Embryonic facial prominence (tissue), 1 donor: ENCODE measurements around the gene S100A2.
"Not testable (repeated sequence)": the region's sequence is repeated elsewhere in the genome, so short reads cannot be mapped to it uniquely, and the experiment has no call there.

Experiments used
- DNase-seq: peaks from one replicate; pipeline ENCODE4 v3.0.0-alpha.2; 2016; ENCODE audit errors: extremely low spot score

Gene S100A2

DNA sequence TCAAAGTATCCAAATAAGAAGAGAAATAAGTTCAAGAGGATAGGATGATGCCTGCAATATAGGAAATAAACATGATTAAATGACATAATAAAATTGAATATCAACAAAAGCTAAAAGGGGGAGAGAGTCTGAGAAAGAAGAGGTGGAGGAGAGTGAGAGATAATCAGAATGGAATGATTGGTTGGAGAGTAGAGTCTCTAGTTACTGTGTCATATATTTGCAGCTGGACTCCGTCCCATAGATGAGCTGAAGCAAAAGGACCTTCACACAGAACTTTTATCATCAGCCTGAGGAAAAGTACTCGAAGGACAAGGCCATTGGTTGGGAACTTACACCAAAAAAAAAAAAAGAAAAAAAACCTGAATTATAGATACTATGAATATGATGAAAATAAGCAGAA, 22.8 kb upstream of the S100A2 start:
- DNase-seq, result no peak

DNA sequence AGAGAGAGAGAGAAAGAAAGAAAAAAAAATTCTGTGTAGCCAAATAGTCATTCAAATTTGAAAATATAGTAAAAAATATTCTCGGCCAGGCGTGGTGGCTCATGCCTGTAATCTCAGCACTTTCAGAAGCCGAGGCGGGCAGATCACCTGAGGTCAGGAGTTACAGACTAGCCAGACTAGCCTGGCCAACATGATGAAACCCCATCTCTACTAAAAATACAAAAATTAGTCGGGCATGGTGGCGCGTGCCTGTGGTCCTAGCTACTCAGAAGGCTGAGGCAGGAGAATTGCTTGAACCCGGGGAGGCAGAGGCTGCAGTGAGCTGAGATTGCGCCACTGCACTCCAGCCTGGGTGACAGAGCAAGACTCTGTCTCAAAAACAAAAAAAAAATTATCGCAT, 22.4 kb upstream of the S100A2 start:
- DNase-seq, result not testable (repeated sequence)

DNA sequence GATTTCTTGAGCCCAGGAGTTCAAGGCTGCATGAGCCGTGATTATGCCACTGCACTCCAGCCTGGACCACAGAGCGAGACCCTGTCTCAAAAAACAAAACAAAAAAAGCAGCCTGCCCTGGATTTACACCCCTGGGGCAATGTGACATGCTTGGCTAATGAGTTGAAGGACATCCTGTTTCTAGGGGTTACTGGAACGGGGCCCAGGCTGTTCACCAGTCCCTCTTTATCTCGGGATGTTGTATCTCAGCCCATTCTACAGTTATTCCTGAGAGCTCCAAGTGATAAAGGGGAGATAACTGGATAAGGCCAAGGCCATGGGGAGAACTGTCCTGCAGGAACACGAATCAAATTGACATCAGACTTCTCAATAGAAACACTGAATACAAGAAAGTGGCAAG, 21.7 kb upstream of the S100A2 start:
- DNase-seq, result no peak

DNA sequence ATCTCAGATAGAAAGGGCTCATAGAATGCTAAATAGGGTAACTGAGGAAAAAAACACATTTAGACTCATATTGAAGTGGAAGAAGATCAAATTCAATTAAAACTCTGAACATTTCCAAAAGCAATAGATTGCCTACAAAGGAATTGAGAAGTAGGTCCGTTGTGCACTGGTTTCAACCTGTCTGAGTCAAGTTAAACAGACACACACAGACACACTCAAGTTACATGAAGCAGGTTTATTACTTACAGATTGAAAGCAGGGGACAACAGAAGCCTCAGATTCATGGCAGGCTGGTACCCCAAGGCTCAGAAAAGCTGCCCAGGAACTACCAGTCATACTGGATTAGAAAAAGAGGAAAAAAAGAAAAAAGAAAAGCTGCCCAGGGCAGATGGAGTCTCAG, 20.7 kb upstream of the S100A2 start:
- no peak for DNase-seq

DNA sequence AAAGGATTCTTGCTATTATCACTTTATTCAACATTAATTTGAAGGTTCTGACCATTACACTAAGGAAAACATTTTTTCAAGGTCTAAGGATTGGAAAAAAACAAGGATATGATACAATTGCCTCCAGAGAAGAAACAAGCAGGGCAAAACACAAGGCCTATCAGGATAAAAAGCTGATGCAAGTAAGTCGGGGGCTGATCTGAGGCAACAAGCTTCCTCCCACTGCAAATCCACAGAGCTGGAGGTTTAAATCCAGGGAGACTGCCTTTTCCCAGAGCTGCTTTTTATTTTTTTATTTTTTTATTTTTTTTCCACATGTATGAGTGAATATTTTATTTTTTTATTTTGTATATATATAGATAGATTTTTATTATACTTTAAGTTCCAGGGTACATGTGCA, 19.4 kb upstream of the S100A2 start:
- DNase-seq, result no peak

DNA sequence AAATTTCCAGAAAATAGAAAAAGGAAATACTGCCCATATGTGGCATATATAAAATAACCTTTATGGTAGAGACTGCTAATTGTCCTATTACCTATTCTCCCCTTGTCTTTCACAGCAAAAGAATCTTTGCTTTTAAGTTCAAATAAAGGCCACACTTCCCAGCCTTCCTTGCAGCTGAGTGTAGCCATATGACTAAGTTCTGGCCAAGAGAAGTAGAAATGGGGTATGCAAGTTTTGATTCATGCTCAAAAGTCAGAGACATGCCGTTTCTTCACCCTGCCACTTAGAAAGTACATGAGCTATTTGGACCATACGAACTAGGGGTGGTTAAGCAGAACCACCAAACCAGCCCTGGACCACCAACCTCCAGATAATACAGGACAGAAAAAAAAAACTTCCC, 18.3 kb upstream of the S100A2 start:
- no peak for DNase-seq

DNA sequence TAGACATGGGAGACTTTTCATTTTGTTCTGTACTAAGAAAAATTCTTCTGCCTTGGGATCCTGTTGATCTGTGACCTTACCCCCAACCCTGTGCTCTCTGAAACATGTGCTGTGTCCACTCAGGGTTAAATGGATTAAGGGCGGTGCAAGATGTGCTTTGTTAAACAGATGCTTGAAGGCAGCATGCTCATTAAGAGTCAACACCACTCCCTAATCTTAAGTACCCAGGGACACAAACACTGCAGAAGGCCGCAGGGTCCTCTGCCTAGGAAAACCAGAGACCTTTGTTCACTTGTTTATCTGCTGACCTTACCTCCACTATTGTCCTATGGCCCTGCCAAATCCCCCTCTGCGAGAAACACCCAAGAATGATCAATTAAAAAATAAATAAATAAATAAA, 17.9 kb upstream of the S100A2 start:
- DNase-seq, result not testable (repeated sequence)

DNA sequence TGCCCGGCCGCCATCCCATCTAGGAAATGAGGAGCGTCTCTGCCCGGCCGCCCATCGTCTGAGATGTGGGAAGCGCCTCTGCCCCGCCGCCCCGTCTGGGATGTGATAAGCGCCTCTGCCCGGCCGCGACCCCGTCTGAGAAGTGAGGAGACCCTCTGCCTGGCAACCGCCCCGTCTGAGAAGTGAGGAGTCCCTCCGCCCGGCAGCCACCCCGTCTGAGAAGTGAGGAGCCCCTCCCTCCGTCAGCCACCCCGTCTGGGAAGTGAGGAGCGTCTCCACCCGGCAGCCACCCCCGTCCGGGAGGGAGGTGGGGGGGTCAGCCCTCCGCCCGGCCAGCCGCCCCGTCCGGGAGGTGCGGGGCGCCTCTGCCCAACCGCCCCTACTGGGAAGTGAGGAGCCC, 17.2 kb upstream of the S100A2 start:
- DNase-seq, result not testable (repeated sequence)

DNA sequence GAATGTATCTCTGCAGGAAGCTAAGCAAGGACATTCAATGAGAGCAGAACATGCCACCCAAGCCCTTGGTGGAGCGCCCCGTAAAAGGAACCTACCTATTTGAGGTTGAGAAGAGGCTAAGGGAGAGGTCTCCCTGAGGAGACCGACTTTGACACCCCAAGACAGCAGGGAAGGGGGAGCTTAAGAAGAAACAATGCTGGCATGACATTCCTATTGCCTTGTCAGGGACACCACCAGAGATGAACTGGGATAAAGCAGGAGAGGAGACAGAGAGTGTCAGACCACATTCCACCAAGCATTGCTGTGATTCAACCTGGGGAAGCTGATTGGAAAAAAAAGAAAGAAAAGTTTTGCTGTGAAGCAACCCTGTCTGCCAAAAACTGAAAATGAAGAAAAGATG, 13.3 kb upstream of the S100A2 start:
- DNase-seq, result no peak

DNA sequence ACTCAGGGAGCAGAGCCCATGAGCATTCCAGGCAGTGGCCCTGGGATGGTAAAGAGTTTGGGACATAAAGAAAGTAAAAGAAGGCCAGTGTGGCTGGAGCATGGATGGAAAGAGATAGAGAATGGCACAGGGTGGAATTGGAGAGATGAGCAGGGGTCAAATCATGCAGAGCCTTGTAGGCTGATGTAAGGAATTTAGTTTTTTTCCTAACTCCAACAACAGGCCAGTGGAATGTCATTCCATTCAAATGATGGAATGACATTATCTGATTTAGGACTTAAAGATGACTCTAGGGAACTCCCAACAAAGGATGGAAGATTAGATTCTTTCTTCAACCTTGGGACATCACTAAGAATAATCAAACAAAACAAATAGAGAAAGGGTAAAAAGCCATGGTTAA, 12.8 kb upstream of the S100A2 start:
- DNase-seq, result no peak

DNA sequence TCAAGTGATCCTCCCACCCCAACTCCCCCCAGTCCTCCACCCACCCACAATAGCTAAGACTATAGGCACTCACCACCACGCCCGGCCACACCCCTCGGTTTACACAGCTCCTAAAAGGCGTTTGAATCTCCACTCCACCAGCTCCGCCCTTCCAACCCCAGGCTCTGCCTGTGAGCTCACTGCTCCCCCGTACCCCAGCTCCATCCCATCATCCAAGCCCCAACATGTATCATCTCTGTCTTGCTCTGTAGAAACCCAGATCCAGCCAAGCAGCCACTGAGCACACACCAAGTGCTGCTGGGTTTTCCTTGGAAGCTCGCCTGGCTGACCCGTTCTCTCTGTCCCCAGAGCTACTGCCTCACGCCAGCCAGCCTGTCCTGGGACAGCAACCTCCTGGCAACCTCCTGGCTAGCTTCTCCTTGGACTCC, 12.0 kb upstream of the S100A2 start:
- no peak for DNase-seq

DNA sequence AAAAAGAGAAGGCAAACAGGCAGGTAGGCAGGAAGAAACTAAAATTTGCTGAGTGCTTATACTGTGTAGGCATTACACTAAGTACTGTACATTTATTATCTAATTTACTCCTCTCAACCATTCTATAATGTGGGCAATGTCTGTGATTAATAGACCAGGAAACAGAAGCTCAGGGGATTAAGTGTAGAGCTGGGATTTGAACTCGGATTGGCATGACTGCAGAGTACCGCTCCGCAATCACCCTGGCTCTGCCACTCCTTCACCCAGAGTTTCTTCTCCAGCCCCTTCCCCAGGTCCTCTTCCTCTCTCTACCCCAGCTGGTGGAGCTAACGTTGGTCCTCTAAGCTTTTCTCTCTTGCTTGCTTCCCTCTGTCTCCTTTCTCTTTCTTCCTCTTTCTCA, 11.5 kb upstream of the S100A2 start:
- DNase-seq, result no peak

DNA sequence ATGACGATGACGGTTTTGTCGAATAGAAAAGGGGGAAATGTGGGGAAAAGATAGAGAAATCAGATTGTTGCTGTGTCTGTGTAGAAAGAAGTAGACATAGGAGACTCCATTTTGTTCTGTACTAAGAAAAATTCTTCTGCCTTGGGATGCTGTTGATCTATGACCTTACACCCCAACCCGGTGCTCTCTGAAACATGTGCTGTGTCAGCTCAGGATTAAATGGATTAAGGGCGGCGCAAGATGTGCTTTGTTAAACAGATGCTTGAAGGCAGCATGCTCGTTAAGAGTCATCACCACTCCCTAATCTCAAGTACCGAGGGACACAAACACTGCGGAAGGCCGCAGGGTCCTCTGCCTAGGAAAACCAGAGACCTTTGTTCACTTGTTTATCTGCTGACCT, 9.9 kb upstream of the S100A2 start:
- not testable (repeated sequence) for DNase-seq

DNA sequence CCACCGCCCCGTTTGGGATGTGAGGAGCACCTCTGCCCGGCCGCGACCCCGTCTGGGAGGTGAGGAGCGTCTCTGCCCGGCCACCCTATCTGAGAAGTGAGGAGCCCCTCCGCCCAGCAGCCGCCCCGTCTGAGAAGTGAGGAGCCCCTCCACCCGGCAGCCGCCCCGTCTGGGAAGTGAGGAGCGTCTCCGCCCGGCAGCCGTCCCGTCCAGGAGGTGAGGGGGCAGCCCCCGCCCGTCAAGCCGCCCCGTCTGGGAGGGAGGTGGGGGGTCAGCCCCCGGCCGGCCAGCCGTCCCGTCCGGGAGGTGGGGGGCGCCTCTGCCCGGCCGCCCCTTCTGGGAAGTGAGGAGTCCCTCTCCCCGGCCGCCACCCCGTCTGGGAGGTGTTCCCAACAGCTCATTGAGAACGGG, 9.4 kb upstream of the S100A2 start:
- DNase-seq, result not testable (repeated sequence)

DNA sequence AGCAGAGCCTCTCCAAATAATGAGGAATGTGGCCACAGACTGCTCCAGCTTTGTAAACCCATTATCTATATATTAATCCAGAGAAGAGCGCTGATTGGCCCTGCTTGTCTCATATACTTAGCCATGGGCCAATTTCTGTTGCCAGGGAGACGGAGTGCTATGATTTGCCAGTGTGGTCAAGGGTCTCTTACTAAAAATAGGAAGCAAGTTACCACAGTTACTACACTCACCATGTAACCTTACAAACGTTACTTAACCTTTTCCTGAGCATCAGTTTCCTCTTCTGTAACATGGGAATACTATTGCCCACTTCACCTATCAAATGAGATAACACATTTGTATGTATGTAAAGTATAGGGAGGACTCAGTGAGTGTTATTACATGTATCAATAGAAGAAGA, 7.7 kb upstream of the S100A2 start:
- DNase-seq, result no peak

DNA sequence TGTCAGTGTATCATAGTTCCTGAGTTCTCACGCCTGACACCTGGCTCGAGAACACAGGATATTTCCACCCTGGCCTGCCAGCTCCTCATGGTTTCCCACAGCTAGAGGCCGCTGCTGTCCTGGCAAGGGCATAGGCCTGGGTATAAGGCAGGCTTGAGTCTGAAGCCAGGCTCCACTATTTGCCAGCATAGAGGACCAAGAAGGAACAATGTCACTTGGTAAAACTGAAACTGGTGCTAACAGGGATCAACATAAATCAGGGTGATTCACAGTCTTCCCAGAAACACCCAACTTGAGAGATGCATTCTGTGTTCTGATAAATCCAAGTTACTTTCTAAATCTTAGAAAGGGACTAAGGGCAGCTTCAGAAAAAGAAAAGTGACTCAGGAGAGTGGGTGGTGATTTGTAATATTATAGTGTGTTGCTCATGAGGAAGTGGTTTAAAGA, 6.9 kb upstream of the S100A2 start:
- DNase-seq, result no peak

DNA sequence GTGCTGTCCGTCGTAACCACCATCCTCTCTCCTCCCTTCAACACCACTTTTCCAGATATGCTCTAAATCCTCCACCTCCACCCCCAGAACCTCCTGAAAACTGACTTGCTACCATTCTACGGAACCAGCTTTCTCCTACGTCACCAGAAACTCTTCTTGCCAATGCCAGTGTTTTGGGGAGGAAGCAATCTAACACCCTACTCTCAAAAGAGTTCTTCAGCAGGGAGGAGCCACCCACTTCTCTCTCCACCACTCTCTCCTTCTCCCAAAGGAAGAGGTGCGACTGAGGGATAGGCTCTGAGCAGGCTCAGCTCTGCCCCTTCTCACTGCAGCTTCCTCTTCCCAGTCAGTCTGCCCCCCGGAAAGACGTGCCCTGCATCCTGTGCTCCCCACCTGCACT, 6.1 kb upstream of the S100A2 start:
- DNase-seq, result no peak

DNA sequence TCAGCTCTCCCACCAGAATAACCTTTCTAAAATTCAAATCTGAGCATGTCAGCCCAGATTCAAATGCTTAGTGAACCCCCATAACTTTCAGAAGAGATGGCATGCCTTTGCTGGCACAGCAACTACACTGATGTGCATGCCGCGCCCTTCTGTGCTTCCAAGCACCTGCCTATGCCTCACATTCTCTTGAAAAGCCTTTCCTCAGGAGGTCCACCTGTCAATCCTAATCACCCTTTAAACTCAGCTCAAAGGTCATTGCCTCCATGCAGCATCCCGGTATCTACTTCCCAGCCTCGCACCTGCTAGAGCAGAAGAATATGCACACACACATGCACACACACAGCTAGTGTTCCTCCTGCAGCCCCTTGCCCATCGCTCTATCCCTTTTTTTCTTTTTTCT, 5.2 kb upstream of the S100A2 start:
- no peak for DNase-seq

DNA sequence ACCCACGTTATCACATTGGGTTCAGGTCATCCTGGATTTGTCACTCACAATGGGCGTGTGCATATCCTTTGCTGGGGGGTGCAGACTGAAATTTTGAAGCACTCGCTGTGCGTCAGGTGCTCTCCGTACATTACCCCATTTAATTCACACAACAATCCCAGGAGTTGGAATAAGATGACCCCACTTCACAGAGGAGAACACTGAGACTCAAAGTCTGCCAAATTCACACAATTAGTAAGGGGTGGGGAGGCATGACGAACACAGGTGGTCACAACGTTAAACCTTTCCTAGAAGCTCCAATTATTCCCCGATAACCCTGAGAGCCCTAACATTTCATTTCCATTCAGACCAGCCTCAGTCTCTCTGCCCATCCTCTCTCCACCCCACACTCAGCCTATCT, 3.8 kb upstream of the S100A2 start:
- DNase-seq, result no peak

DNA sequence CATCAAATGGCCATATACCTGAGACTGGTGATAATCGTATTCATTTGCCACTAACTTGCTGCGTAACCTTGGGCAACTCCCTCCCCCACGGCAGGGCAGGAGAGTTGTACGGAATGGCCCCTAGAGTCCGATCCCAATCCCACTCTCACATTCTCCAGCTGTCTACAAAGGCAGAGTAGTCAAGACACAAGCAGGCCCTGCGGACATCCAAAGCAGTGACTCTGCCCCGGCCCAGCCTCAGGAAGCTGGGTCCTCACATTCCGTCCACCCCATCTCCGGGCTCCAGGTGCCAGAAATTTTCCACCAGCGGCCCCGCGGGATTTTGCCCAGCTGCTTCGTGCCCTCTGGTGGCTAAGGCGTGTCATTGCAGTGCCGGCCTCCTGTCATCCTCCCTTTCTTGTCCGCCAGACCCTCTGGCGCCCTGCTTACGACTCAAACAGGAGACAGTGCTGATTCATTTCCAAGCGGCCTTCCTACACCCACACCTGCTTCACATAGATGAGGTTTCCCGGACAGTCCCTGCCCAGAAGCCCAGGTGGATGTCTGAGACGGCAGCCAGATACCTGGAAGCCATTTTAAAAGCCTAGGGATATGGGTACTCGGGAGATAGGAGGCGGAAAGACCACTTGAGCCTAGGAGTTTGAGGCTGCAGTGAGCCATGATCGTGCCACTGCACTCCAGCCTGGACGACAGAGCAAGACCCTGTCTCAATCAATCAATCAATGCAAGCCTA, 2.9 kb upstream of the S100A2 start:
- DNase-seq, result peak; percentile 76

DNA sequence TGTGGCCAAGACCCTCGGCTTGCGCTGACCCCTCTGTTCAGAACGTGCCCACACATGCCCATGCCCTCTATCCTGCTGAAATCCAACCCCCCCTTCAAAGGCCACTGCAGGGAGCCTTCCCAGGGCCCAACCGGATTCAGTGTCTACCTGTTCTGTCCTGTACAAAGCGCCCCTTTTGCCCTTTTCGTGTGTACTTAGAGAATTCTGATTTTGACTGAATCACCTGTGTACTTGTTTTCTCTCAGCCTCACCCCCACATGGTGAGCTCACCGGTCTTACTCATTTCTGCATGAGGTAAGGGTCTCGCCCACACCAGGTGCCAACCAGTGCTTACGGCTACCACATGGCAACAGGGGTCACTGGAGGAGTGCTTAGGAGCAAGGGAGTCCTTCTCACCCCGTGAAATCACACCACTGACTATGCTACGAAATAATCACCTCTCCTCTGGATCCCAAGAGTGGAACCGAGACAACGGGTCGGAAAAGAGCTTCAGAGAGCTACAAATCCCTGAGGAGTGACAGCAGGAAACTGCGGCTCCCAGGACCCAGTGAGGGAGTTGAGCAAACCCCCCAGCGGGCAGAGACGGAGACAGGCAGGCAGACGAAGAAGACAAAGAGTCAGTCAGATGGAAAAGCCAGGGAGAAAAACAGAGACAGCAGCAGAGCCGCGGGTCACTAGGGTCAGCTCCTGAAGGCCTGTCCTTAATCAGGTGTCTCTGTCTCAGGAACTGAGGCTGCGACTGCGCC, 2.1 kb upstream of the S100A2 start:
- DNase-seq, result no peak

DNA sequence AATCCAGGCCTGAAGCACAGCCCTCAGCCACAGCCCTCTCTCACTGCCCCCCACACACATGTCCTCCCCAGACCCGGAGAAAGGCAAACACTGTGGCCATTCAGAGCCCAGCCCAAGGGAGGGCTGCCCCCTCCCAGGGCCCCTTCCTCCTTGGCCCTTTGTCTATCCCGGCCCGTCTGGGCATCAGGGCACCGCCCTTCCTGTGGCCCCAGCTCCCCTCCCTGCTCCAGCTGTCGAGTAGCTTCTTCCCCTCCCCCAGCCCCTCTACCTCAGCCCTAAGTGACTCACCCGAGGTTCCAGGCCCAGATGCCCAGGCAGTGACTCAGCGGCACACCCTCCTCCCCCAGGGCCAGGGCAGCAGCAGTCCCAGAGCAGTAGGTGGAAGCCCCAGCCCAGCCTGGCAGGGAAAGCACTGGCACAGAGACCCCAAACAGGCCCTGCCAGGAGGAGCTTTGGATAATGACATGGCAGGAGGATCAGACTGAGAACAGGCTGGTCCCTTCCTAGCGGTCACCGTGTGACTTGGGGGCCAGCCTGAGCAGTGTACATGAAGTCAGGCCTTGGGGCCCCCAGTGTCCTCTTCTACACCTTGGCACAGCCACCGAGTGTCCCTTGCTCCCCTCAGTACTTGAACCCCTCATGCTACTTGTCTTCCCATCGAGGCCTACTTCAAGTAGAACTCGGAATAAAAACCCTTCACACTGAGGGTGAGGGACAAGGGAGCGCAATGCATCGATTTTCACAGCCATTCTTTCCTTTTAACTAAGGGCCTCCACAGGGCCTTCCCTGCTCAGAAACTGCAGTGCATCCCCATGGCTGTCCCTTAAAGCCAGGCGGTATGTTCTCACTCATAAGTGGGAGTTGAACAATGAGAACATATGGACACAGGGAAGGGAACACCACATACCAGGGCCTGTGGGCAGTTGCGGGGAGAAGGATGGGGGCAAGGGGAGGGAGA, 1.0 kb upstream of the S100A2 start:
- DNase-seq, result no peak
